Mammary epithelial cell (primary cell): Measurements from ENCODE around the gene ASTE1.

Experiments
- CTCF ChIP-seq, 2 donors: IDR thresholded peaks in 1 of 2; conservative IDR thresholded peaks in 1 of 2; 2 replicates each; pipeline ENCODE4 v1.5.1; 2011 to 2012; ENCODE audit warnings: inconsistent platforms in 2 of 2, low read length in 2 of 2, mild to moderate bottlenecking in 2 of 2, control low read depth in 1 of 2, low read depth in 1 of 2; ENCODE audit not compliant: insufficient read depth in 1 of 2; ENCODE audit errors: extremely low read depth in 1 of 2
- EZH2 ChIP-seq: IDR thresholded peaks from 2 replicates; pipeline ENCODE4 v1.6.1; 2012; ENCODE audit warnings: low read length, inconsistent platforms, borderline replicate concordance

GRCh38 chr3:130990282-130990681 is 36.3 kb downstream of the ASTE1 start:
- no peak for TF ChIP-seq CTCF (conservative IDR thresholded peaks at IDR 0.05 in 1 of 2, IDR thresholded peaks at IDR 0.05 in 1 of 2; ENCODE audit: extremely low read depth in 1 of 2, insufficient read depth in 1 of 2, low read depth in 1 of 2, low read length in 2 of 2)
- no peak for TF ChIP-seq EZH2
